Measurements from ENCODE around the gene CEACAM16.

DNA sequence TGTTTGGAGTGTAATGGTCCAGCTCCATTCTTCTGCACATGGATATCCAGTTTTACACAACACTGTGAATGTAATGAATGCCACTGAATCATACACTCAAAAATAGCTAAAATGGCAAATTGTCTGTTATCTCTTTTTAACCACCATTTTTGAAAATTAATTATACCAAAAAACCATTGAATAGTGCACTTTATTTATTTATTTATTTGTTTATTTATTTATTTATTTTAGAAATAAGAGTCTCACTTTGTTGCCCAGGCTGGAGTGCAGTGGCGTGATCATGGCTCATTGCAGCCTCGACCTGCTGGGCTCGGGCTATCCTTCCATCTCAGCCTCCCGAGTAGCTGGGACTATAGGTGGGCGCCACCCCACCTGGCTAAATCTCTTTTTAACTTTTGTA is 35.0 kb upstream of the CEACAM16 start:
- no peak for TF ChIP-seq SP2 (tag by site-specific recombination; IDR thresholded peaks at IDR 0.05)
- TF ChIP-seq, protein P1, sequence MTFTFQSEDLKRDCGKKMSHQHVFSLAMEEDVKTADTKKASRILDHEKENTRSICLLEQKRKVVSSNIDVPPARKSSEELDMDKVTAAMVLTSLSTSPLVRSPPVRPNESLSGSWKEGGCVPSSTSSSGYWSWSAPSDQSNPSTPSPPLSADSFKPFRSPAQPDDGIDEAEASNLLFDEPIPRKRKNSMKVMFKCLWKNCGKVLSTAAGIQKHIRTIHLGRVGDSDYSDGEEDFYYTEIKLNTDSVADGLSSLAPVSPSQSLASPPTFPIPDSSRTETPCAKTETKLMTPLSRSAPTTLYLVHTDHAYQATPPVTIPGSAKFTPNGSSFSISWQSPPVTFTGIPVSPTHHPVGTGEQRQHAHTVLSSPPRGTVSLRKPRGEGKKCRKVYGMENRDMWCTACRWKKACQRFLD (tag by site-specific recombination; IDR thresholded peaks at IDR 0.05) = no peak
- TF ChIP-seq, protein P2, sequence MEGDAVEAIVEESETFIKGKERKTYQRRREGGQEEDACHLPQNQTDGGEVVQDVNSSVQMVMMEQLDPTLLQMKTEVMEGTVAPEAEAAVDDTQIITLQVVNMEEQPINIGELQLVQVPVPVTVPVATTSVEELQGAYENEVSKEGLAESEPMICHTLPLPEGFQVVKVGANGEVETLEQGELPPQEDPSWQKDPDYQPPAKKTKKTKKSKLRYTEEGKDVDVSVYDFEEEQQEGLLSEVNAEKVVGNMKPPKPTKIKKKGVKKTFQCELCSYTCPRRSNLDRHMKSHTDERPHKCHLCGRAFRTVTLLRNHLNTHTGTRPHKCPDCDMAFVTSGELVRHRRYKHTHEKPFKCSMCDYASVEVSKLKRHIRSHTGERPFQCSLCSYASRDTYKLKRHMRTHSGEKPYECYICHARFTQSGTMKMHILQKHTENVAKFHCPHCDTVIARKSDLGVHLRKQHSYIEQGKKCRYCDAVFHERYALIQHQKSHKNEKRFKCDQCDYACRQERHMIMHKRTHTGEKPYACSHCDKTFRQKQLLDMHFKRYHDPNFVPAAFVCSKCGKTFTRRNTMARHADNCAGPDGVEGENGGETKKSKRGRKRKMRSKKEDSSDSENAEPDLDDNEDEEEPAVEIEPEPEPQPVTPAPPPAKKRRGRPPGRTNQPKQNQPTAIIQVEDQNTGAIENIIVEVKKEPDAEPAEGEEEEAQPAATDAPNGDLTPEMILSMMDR (tag by site-specific recombination; IDR thresholded peaks at IDR 0.05) = no peak
- TF ChIP-seq ZEB2 (tag by site-specific recombination; IDR thresholded peaks at IDR 0.05) = no peak
- TF ChIP-seq ZNF555 (tag by site-specific recombination; conservative IDR thresholded peaks at IDR 0.05) = peak; percentile 53
- TF ChIP-seq ZNF664 (tag by site-specific recombination; IDR thresholded peaks at IDR 0.05) = no peak
- TF ChIP-seq ZNF24 (tag by site-specific recombination; IDR thresholded peaks at IDR 0.05) = no peak
- no peak for TF ChIP-seq SCRT2 (tag by site-specific recombination; IDR thresholded peaks at IDR 0.05)
- TF ChIP-seq, protein P3, sequence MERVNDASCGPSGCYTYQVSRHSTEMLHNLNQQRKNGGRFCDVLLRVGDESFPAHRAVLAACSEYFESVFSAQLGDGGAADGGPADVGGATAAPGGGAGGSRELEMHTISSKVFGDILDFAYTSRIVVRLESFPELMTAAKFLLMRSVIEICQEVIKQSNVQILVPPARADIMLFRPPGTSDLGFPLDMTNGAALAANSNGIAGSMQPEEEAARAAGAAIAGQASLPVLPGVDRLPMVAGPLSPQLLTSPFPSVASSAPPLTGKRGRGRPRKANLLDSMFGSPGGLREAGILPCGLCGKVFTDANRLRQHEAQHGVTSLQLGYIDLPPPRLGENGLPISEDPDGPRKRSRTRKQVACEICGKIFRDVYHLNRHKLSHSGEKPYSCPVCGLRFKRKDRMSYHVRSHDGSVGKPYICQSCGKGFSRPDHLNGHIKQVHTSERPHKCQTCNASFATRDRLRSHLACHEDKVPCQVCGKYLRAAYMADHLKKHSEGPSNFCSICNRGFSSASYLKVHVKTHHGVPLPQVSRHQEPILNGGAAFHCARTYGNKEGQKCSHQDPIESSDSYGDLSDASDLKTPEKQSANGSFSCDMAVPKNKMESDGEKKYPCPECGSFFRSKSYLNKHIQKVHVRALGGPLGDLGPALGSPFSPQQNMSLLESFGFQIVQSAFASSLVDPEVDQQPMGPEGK (tag by site-specific recombination; IDR thresholded peaks at IDR 0.05) = no peak
- TF ChIP-seq, protein P4, sequence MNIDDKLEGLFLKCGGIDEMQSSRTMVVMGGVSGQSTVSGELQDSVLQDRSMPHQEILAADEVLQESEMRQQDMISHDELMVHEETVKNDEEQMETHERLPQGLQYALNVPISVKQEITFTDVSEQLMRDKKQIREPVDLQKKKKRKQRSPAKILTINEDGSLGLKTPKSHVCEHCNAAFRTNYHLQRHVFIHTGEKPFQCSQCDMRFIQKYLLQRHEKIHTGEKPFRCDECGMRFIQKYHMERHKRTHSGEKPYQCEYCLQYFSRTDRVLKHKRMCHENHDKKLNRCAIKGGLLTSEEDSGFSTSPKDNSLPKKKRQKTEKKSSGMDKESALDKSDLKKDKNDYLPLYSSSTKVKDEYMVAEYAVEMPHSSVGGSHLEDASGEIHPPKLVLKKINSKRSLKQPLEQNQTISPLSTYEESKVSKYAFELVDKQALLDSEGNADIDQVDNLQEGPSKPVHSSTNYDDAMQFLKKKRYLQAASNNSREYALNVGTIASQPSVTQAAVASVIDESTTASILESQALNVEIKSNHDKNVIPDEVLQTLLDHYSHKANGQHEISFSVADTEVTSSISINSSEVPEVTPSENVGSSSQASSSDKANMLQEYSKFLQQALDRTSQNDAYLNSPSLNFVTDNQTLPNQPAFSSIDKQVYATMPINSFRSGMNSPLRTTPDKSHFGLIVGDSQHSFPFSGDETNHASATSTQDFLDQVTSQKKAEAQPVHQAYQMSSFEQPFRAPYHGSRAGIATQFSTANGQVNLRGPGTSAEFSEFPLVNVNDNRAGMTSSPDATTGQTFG (tag by site-specific recombination; IDR thresholded peaks at IDR 0.05; ENCODE audit: borderline replicate concordance) = no peak
- TF ChIP-seq, protein P5, sequence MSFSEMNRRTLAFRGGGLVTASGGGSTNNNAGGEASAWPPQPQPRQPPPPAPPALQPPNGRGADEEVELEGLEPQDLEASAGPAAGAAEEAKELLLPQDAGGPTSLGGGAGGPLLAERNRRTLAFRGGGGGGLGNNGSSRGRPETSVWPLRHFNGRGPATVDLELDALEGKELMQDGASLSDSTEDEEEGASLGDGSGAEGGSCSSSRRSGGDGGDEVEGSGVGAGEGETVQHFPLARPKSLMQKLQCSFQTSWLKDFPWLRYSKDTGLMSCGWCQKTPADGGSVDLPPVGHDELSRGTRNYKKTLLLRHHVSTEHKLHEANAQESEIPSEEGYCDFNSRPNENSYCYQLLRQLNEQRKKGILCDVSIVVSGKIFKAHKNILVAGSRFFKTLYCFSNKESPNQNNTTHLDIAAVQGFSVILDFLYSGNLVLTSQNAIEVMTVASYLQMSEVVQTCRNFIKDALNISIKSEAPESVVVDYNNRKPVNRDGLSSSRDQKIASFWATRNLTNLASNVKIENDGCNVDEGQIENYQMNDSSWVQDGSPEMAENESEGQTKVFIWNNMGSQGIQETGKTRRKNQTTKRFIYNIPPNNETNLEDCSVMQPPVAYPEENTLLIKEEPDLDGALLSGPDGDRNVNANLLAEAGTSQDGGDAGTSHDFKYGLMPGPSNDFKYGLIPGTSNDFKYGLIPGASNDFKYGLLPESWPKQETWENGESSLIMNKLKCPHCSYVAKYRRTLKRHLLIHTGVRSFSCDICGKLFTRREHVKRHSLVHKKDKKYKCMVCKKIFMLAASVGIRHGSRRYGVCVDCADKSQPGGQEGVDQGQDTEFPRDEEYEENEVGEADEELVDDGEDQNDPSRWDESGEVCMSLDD (tag by site-specific recombination; IDR thresholded peaks at IDR 0.05) = no peak
- TF ChIP-seq, protein P6, sequence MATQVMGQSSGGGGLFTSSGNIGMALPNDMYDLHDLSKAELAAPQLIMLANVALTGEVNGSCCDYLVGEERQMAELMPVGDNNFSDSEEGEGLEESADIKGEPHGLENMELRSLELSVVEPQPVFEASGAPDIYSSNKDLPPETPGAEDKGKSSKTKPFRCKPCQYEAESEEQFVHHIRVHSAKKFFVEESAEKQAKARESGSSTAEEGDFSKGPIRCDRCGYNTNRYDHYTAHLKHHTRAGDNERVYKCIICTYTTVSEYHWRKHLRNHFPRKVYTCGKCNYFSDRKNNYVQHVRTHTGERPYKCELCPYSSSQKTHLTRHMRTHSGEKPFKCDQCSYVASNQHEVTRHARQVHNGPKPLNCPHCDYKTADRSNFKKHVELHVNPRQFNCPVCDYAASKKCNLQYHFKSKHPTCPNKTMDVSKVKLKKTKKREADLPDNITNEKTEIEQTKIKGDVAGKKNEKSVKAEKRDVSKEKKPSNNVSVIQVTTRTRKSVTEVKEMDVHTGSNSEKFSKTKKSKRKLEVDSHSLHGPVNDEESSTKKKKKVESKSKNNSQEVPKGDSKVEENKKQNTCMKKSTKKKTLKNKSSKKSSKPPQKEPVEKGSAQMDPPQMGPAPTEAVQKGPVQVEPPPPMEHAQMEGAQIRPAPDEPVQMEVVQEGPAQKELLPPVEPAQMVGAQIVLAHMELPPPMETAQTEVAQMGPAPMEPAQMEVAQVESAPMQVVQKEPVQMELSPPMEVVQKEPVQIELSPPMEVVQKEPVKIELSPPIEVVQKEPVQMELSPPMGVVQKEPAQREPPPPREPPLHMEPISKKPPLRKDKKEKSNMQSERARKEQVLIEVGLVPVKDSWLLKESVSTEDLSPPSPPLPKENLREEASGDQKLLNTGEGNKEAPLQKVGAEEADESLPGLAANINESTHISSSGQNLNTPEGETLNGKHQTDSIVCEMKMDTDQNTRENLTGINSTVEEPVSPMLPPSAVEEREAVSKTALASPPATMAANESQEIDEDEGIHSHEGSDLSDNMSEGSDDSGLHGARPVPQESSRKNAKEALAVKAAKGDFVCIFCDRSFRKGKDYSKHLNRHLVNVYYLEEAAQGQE (tag by site-specific recombination; IDR thresholded peaks at IDR 0.05) = no peak
